Fibroblast of lung (primary cell): ENCODE results near the gene CTU1. TPM values are rescaled to one million over a fixed set of nuclear protein-coding genes. Genes with fewer than 3 reads are reported as not detected.

Experiments used
- DNase-seq, 2 donors: peaks; one replicate each; pipeline versions ENCODE4 v3.0.0 to v3.0.0-alpha.2; 2010; ENCODE audit warnings: low read depth in 2 of 2
- H2AFZ ChIP-seq: 2 replicates; pipeline ENCODE4 v1.5.1; 2012; ENCODE audit warnings: low read length, control low read depth, inconsistent platforms
- H3K27ac ChIP-seq: 2 replicates; pipeline ENCODE4 v1.5.1; 2011; ENCODE audit warnings: low read length, control low read depth; ENCODE audit not compliant: insufficient read depth
- H3K27me3 ChIP-seq: 2 replicates; pipeline ENCODE4 v1.5.1; 2011; ENCODE audit warnings: mild to moderate bottlenecking, low read length; ENCODE audit not compliant: control insufficient read depth, insufficient read depth
- H3K36me3 ChIP-seq: 2 replicates; pipeline ENCODE4 v1.5.1; 2011; ENCODE audit warnings: low read length; ENCODE audit not compliant: control insufficient read depth, insufficient read depth
- H3K4me1 ChIP-seq: 2 replicates; pipeline ENCODE4 v1.5.1; 2011; ENCODE audit warnings: low read length; ENCODE audit not compliant: control insufficient read depth, insufficient read depth; ENCODE audit errors: extremely low read depth
- H3K4me2 ChIP-seq: 2 replicates; pipeline ENCODE4 v1.5.1; 2011; ENCODE audit warnings: low read length, control low read depth; ENCODE audit not compliant: insufficient read depth; ENCODE audit errors: extremely low read depth
- H3K4me3 ChIP-seq, 4 experiments: fragments of 200-600 bp in 1 of 4; sonication (generic) in 1 of 4; replicated peaks in 1 of 4; 2 replicates each; pipeline ENCODE4 v1.5.1; 2011 to 2016; ENCODE audit warnings: low read length in 4 of 4, low read depth in 3 of 4, mild to moderate bottlenecking in 3 of 4, control low read depth in 2 of 4, inconsistent platforms in 1 of 4, mixed read lengths in 1 of 4; ENCODE audit not compliant: insufficient read depth in 1 of 4; ENCODE audit errors: control extremely low read depth in 1 of 4
- H3K79me2 ChIP-seq: 2 replicates; pipeline ENCODE4 v1.5.1; 2012; ENCODE audit warnings: mild to moderate bottlenecking, low read length, inconsistent platforms; ENCODE audit not compliant: control insufficient read depth, insufficient read depth
- H3K9ac ChIP-seq: 2 replicates; pipeline ENCODE4 v1.5.1; 2011; ENCODE audit warnings: mild to moderate bottlenecking, low read length, control low read depth; ENCODE audit not compliant: insufficient read depth
- H3K9me3 ChIP-seq: 2 replicates; pipeline ENCODE4 v1.5.1; 2012; ENCODE audit warnings: low read depth, low read length; ENCODE audit not compliant: control insufficient read depth, insufficient read depth
- H4K20me1 ChIP-seq: 2 replicates; pipeline ENCODE4 v1.5.1; 2011; ENCODE audit warnings: low read length; ENCODE audit not compliant: control insufficient read depth, insufficient read depth; ENCODE audit errors: extremely low read depth
- CTCF ChIP-seq, 2 donors: IDR thresholded peaks in 1 of 2; conservative IDR thresholded peaks in 1 of 2; 1 replicate in 1 of 2; 2 replicates in 1 of 2; pipeline ENCODE4 v1.5.1; 2011 to 2012; ENCODE audit warnings: low read length in 2 of 2, control low read depth in 1 of 2, inconsistent platforms in 1 of 2, low read depth in 1 of 2, mild to moderate bottlenecking in 1 of 2
- EZH2 ChIP-seq: IDR thresholded peaks from 2 replicates; pipeline ENCODE4 v1.5.1; 2012; ENCODE audit warnings: low read length, control low read depth, mild to moderate bottlenecking; ENCODE audit errors: missing control alignments
- polyA plus RNA-seq, 2 donors: library from polyadenylated mRNA; depleted of rRNA in 1 of 2; stranded (reverse) in 1 of 2; unstranded in 1 of 2; fragments of >200 nt; gene quantifications; 2 replicates each; pipeline ENCODE4 v1.2.1, GENCODE V29; 2011 to 2012; ENCODE audit warnings: missing spikeins in 1 of 2
- total RNA-seq: library from RNA; depleted of rRNA; stranded (reverse); fragments of >200 nt; gene quantifications from 2 replicates; pipeline ENCODE4 v1.2.1, GENCODE V29; 2014

CTU1 gene
- total and polyA plus RNA-seq, 2 donors (not counting 1 experiment from before 2014, with no cell fraction given): 1.2 to 8.1 TPM

- Histone ChIP-seq H3K9me3 (no peaks in the 10 kb centered on the region), H3K79me2 (no peaks in the 10 kb centered on the region), H2AFZ (no peak overlapping the region), H3K4me1 (no peaks in the 10 kb centered on the region), H4K20me1 (no peaks in the 10 kb centered on the region), H3K27me3 (no peaks in the 10 kb centered on the region), H3K4me3 (no peak overlapping the region), H3K4me2 (no peak overlapping the region), H3K36me3 (no peaks in the 10 kb centered on the region), H3K27ac (no peak overlapping the region), H3K9ac (no peak overlapping the region)
- no peak for TF ChIP-seq EZH2
- no peak for TF ChIP-seq CTCF (conservative IDR thresholded peaks at IDR 0.05 in 1 of 2, IDR thresholded peaks at IDR 0.05 in 1 of 2; ENCODE audit: low read depth in 1 of 2, low read length in 2 of 2)
- no peak for DNase-seq
These were observed 33.0 kb upstream of the CTU1 start for GRCh38 chr19:51141181-51141580.

GRCh38 chr19:51140441-51140840 is 32.2 kb upstream of the CTU1 start:
- H3K4me3 ChIP-seq: no peak overlapping the region
- H3K79me2 ChIP-seq: no peaks in the 10 kb centered on the region
- H3K27ac ChIP-seq: no peak overlapping the region
- no peaks in the 10 kb centered on the region for H3K27me3 ChIP-seq
- H4K20me1 ChIP-seq: no peaks in the 10 kb centered on the region
- no peak for DNase-seq
- H3K9me3 ChIP-seq: no peaks in the 10 kb centered on the region
- no peak overlapping the region for H3K9ac ChIP-seq
- no peaks in the 10 kb centered on the region for H3K4me1 ChIP-seq
- H2AFZ ChIP-seq: no peak overlapping the region
- no peak overlapping the region for H3K4me2 ChIP-seq
- no peaks in the 10 kb centered on the region for H3K36me3 ChIP-seq
- TF ChIP-seq EZH2 (no peak), CTCF (conservative IDR thresholded peaks at IDR 0.05 in 1 of 2, IDR thresholded peaks at IDR 0.05 in 1 of 2; ENCODE audit: low read depth in 1 of 2, low read length in 2 of 2) (no peak)

GRCh38 chr19:51139299-51140014 is 31.2 kb upstream of the CTU1 start:
- no peaks in the 10 kb centered on the region for H3K9me3 ChIP-seq

More at GRCh38 chr19:51139299-51140014, 31.2 kb upstream of the CTU1 start:
- no peak overlapping the region for H2AFZ ChIP-seq
- H3K4me3 ChIP-seq: no peak overlapping the region
- H3K27me3 ChIP-seq: no peaks in the 10 kb centered on the region
- H3K4me1 ChIP-seq: no peaks in the 10 kb centered on the region
- H4K20me1 ChIP-seq: no peaks in the 10 kb centered on the region
- no peaks in the 10 kb centered on the region for H3K36me3 ChIP-seq
- no peak overlapping the region for H3K27ac ChIP-seq
- TF ChIP-seq CTCF (conservative IDR thresholded peaks at IDR 0.05 in 1 of 2, IDR thresholded peaks at IDR 0.05 in 1 of 2; ENCODE audit: low read depth in 1 of 2, low read length in 2 of 2): no peak
- no peak for TF ChIP-seq EZH2
- no peaks in the 10 kb centered on the region for H3K79me2 ChIP-seq
- DNase-seq: no peak
- no peak overlapping the region for H3K9ac ChIP-seq
- no peak overlapping the region for H3K4me2 ChIP-seq
